ENCODE measurements around the gene SPTBN4.
"Not testable (repeated sequence)": the region's sequence is repeated elsewhere in the genome, so short reads cannot be mapped to it uniquely, and the experiment has no call there.

SPTBN4 gene

GRCh38 chr19:40621283-40621682 is 154.5 kb downstream of the SPTBN4 start:
- no peak for DNase-seq (ENCODE audit: low spot score)

GRCh38 chr19:40621966-40622772 is 155.4 kb downstream of the SPTBN4 start:
- no peak for DNase-seq (ENCODE audit: low spot score)

GRCh38 chr19:40622773-40623075 is 155.9 kb downstream of the SPTBN4 start:
- DNase-seq (ENCODE audit: low spot score) = no peak

- DNase-seq (ENCODE audit: low spot score) = no peak
Observed at GRCh38 chr19:40623403-40624251, 156.8 kb downstream of the SPTBN4 start.

- DNase-seq (ENCODE audit: low spot score) = not testable (repeated sequence)
Observed at GRCh38 chr19:40624369-40625153, 157.8 kb downstream of the SPTBN4 start.

- DNase-seq (ENCODE audit: low spot score) = no peak
Observed at GRCh38 chr19:40625406-40626120, 158.8 kb downstream of the SPTBN4 start.

All from AG08396 (cell line).